ENCODE data around the gene REM2.
A peak's percentile ranks its signal among the peaks of the same experiment; 100 is the strongest.

- TF ChIP-seq POLR2AphosphoS5 (IDR thresholded peaks at IDR 0.05) (peak; percentile 56 to 71 (median 65)), CTCF (IDR thresholded peaks at IDR 0.05 in 8 of 11, conservative IDR thresholded peaks at IDR 0.05 in 3 of 11) (peak; percentile 91 to 99 (median 97))
Measured at GRCh38 chr14:22852940-22853767, 29.9 kb upstream of the REM2 start.
